ENCODE results near the gene XYLB. TPM values are rescaled to one million over a fixed set of nuclear protein-coding genes. Genes with fewer than 3 reads are reported as not detected.

XYLB gene
- polyA plus RNA-seq, 4 donors, result 4.3 to 33.0 (median 5.9) TPM

DNA sequence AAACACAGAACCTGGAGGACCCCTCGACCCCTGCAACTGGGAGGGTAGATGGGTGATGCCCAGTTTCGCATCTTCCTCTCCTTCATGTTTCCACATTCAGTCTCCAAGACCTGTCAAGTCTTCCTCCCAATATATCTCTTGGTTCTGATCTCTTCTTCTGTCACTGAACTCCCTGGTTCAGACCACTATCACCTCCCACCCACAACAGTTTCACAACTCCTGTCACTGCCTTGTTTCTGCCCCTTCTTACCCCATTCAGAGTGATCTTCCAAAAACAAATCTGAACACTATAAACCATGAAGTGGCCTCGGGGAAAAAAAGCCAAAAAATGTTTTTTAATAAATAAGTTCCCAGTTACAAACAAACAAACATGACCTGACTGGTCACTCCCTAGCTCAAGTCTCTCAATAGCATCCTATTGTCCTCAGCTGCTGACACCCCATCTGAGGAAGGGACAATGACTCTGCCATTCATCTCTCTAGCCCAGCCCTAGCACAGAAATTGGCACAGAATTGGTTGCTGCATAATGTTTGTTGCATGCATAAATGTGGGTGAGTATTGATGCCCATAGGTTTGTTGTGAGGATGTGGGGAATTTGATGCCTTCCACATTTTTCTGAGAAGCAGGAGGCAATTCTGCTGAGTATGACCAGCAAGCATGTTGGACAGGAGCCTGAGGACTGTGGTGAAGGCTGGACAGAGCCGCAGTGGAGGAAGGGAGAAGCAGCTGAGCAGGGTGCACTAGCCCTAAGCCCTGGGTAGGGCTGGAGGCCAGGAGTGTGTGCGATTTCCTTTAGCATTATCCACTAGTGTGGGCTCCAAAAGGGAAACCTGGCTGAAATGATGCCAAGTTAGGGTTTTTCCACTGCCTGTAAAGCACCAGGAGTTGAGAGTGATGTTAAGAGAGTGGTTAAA is 12.2 kb upstream of the XYLB start:
- Histone ChIP-seq H3K4me3 (ENCODE audit: low read depth in 1 of 3, low read length in 3 of 3) (no peak overlapping the region), H3K4me1 (ENCODE audit: control insufficient read depth in 3 of 3, insufficient read depth in 2 of 3, low read depth in 1 of 3, low read length in 2 of 3) (no peaks in the 10 kb centered on the region), H3K27ac (ENCODE audit: low read depth in 1 of 3, low read length in 2 of 3) (no peak overlapping the region), H3K36me3 (ENCODE audit: control insufficient read depth in 3 of 3, insufficient read depth in 2 of 3, low read depth in 1 of 3, low read length in 3 of 3) (no peaks in the 10 kb centered on the region), H3K9me3 (ENCODE audit: control insufficient read depth in 2 of 2, insufficient read depth in 1 of 2, low read depth in 1 of 2, low read length in 1 of 2) (no peaks in the 10 kb centered on the region), H3K27me3 (ENCODE audit: control insufficient read depth in 3 of 3, insufficient read depth in 3 of 3, low read length in 3 of 3) (no peaks in the 10 kb centered on the region)
- WGBS, 3 donors, result 70 to 82% (median 80%) methylated on average over 5 of the region's 5 CpGs
- no peak for FAIRE-seq
- DNase-seq, result no peak

DNA sequence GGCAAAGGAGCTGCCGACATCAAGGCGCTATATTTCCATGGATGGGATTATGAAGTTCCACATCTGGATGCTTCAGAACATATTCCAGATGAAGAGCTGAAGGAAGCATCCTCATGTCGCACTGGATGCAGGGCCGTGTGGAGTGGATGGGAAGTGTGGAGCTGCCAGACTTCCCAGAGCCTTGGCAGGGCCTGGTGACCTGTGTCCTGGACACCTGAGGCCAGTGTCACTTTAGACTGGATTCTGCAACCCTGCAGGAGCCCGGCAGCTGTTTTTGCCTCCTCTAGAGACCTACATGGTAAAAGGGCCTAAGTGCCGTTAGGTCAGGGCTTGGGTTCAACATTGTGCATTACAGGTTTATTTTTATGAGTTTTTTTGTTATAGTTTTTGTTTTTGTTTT is 11.3 kb upstream of the XYLB start:
- Histone ChIP-seq H3K4me3 (ENCODE audit: low read depth in 1 of 3, low read length in 3 of 3) (no peak overlapping the region), H3K27me3 (ENCODE audit: control insufficient read depth in 3 of 3, insufficient read depth in 3 of 3, low read length in 3 of 3) (no peaks in the 10 kb centered on the region), H3K27ac (ENCODE audit: low read depth in 1 of 3, low read length in 2 of 3) (no peak overlapping the region), H3K9me3 (ENCODE audit: control insufficient read depth in 2 of 2, insufficient read depth in 1 of 2, low read depth in 1 of 2, low read length in 1 of 2) (no peaks in the 10 kb centered on the region), H3K4me1 (ENCODE audit: control insufficient read depth in 3 of 3, insufficient read depth in 2 of 3, low read depth in 1 of 3, low read length in 2 of 3) (no peaks in the 10 kb centered on the region), H3K36me3 (ENCODE audit: control insufficient read depth in 3 of 3, insufficient read depth in 2 of 3, low read depth in 1 of 3, low read length in 3 of 3) (no peaks in the 10 kb centered on the region)
- FAIRE-seq (no peak), DNase-seq (no peak)
- 84 to 86% (median 86%) methylated on average over 6 of the region's 6 CpGs for WGBS, 3 donors

DNA sequence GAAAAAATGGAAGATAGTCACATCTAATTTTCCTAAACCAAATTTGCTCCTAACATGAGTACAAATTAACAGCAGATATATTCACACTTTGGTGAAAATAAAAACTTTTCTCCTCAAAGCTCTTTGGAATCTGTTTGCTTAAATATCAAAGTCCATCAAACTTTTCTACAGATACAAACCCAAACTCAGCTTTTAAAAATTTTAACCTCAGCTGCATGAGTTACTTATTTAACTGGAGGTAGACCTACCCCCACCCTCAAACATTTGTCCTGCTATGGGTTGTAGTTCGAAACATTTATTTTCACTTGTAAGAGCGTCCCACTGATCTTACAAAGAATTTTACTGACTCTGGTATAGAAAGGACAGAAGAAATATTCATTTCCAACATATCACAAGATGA is 8.9 kb upstream of the XYLB start:
- FAIRE-seq, result no peak
- 88 to 93% (median 90%) methylated on average over 2 of the region's 2 CpGs for WGBS, 3 donors

DNA sequence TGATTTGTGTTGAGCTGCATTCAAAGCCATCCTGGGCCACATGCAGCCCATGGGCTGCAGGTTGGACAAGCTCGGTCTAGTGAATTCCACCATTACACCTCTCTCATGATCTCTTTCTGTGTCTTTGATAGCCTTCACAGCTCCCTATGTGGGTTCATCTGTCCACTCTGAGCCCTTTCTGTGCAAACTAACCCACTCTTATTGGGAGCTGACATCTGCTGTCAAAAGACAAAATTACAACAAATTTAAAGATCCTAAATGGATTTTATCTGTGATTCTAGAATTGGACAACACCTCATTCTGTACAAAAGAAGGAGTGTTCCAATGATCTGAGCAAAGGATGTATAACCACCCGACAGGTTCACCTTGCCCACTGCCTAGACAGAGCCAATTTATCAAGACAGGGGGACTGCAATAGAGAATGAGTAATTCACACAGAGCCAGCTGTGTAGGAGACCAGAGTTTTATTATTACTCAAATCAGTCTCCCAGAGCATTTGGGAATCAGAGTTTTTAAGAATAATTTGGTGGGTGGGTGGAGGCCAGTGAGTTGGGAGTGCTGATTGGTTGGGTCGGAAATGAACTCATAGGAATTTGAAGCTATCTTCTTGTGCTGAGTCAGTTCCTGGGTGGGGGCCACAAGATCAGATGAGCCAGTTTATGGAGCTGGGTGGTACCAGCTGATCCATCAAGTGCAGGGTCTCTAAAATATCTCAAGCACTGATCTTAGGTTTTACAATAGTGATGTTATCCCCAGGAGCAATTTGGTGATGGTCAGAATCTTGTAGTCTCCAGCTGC is 2.6 kb upstream of the XYLB start:
- no peak for DNase-seq
- Histone ChIP-seq H3K27me3 (ENCODE audit: control insufficient read depth in 3 of 3, insufficient read depth in 3 of 3, low read length in 3 of 3) (no peaks in the 10 kb centered on the region), H3K4me3 (ENCODE audit: low read depth in 1 of 3, low read length in 3 of 3) (no peak overlapping the region), H3K36me3 (ENCODE audit: control insufficient read depth in 3 of 3, insufficient read depth in 2 of 3, low read depth in 1 of 3, low read length in 3 of 3) (peaks cover 0 to 14% (median 0%) of the 10 kb centered on the region in 3 donors), H3K4me1 (ENCODE audit: control insufficient read depth in 3 of 3, insufficient read depth in 2 of 3, low read depth in 1 of 3, low read length in 2 of 3) (peaks cover under 1 to 3% (median 2%) of the 10 kb centered on the region in 3 donors), H3K27ac (ENCODE audit: low read depth in 1 of 3, low read length in 2 of 3) (no peak overlapping the region), H3K9me3 (ENCODE audit: control insufficient read depth in 2 of 2, insufficient read depth in 1 of 2, low read depth in 1 of 2, low read length in 1 of 2) (peaks cover 0 to 4% of the 10 kb centered on the region in 2 donors)
- no peak for FAIRE-seq
- WGBS, 3 donors, result 90 to 98% (median 90%) methylated on average over 3 of the region's 3 CpGs

More for the DNA sequence above, 8.9 kb upstream of the XYLB start:
- Histone ChIP-seq H3K27me3 (ENCODE audit: control insufficient read depth in 3 of 3, insufficient read depth in 3 of 3, low read length in 3 of 3) (no peaks in the 10 kb centered on the region), H3K36me3 (ENCODE audit: control insufficient read depth in 3 of 3, insufficient read depth in 2 of 3, low read depth in 1 of 3, low read length in 3 of 3) (no peaks in the 10 kb centered on the region), H3K4me1 (ENCODE audit: control insufficient read depth in 3 of 3, insufficient read depth in 2 of 3, low read depth in 1 of 3, low read length in 2 of 3) (no peaks in the 10 kb centered on the region), H3K27ac (ENCODE audit: low read depth in 1 of 3, low read length in 2 of 3) (no peak overlapping the region), H3K4me3 (ENCODE audit: low read depth in 1 of 3, low read length in 3 of 3) (no peak overlapping the region), H3K9me3 (ENCODE audit: control insufficient read depth in 2 of 2, insufficient read depth in 1 of 2, low read depth in 1 of 2, low read length in 1 of 2) (no peaks in the 10 kb centered on the region)
- no peak for DNase-seq

DNA sequence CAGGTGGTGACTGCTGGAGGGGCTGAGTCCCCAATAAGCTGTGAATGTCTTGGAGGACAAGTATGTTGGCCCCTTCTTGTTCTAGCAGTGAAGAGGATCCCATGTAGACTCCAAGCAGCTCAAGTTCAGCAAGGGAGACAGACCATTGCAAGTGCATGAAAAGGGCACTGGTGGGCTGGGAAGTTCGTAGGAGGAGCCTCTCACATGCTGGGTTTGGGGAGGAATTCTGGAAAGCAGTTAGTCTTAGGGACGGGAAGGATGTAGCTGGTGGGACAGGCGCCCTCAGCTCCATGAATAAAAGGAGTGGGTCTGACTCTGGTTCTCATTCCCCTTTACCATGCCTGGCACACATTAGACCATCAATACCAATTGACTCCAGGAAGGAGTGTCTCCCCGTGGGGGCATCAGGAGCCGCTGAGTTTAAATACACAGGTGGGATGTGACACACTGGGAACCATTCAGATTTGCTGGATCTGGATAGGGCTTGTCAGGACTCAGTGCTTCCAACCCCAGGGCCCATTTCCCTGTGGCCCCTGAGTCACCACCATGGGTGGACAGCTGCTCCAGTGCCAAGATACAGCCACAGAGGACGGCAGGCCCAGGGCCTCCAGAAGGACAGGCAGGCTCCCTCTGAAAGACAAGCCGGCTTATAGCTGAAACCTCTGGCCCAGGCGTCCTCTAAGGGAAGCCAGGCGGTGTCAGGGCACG is 552 bp upstream of the XYLB start:
- Histone ChIP-seq H3K27me3 (ENCODE audit: control insufficient read depth in 3 of 3, insufficient read depth in 3 of 3, low read length in 3 of 3) (no peaks in the 10 kb centered on the region), H3K36me3 (ENCODE audit: control insufficient read depth in 3 of 3, insufficient read depth in 2 of 3, low read depth in 1 of 3, low read length in 3 of 3) (peaks cover 0 to 19% (median 0%) of the 10 kb centered on the region in 3 donors), H3K4me3 (ENCODE audit: low read depth in 1 of 3, low read length in 3 of 3) (peak overlapping the region in 1 of 3 donors; percentile 59), H3K9me3 (ENCODE audit: control insufficient read depth in 2 of 2, insufficient read depth in 1 of 2, low read depth in 1 of 2, low read length in 1 of 2) (peaks cover 0 to 4% of the 10 kb centered on the region in 2 donors), H3K4me1 (ENCODE audit: control insufficient read depth in 3 of 3, insufficient read depth in 2 of 3, low read depth in 1 of 3, low read length in 2 of 3) (peaks cover 2 to 3% (median 3%) of the 10 kb centered on the region in 3 donors), H3K27ac (ENCODE audit: low read depth in 1 of 3, low read length in 2 of 3) (peak overlapping the region; percentile 21 to 34 (median 21))
- FAIRE-seq (no peak), DNase-seq (no peak)
- WGBS, 3 donors, result 42 to 52% (median 43%) methylated on average over 9 to 10 of the region's 10 CpGs

DNA sequence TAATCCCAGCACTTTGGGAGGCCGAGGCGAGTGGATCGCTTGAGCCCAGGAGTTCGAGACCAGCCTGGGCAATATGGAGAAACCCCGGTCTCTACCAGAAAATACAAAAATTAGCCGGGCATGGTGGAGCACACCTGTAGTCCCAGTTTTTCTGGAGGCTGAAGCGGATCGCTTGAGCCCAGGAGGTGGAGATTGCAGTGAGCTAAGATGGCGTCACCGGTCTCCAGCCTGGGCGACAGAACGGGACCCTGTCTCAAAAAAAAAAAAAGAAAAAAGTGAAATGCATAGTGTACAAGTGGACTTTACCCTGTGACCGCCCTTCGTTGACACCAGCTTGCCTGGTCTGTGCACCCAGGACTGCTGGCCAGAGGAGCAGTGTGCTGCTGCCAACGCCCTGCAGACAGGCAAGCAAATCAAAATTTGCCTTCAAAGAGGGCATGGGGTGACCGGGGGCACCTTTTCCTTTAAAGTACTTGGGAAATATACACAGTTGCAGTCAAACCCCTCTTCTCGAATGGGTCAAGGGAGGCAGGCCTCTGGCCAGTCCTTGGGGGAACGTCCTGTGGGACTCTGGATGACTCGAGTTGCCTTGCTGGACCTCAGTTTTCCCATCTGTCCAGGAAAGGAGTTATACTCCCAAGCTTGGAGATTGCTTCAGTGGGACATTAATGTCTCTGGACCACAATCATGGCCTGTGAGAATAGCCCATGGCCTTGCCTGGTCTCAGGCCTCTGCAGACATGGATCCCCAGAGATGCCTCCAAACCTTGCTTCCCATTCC is 1.0 kb downstream of the XYLB start:
- peak; percentile 68 to 69 for DNase-seq
- peak overlapping the region; percentile 60 to 73 (median 62) for H3K27ac ChIP-seq (ENCODE audit: low read depth in 1 of 3, low read length in 2 of 3)
- no peak for FAIRE-seq

DNA sequence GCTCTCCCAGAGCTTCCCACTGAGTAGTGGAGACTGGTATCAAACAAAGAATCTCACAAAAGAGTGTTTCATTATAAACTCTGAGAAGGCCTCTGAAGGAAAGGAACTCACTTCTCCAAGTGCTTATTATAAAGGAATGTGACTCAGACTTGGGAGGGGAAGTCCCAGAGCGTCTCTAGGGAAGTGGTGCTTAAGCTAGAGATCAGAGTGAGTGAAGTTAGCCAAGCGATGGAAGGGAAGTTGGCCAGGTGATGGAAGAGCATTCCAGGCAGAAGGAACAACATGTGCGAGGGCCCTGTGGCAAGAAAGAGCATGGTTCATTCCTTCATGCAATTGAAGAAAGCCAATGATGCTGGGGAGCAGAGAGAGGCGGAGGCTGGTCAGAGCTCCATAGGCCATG is 2.3 kb downstream of the XYLB start:
- Histone ChIP-seq H3K27me3 (ENCODE audit: control insufficient read depth in 3 of 3, insufficient read depth in 3 of 3, low read length in 3 of 3) (no peaks in the 10 kb centered on the region), H3K27ac (ENCODE audit: low read depth in 1 of 3, low read length in 2 of 3) (no peak overlapping the region), H3K4me1 (ENCODE audit: control insufficient read depth in 3 of 3, insufficient read depth in 2 of 3, low read depth in 1 of 3, low read length in 2 of 3) (peaks cover 2 to 3% (median 3%) of the 10 kb centered on the region in 3 donors), H3K4me3 (ENCODE audit: low read depth in 1 of 3, low read length in 3 of 3) (no peak overlapping the region), H3K36me3 (ENCODE audit: control insufficient read depth in 3 of 3, insufficient read depth in 2 of 3, low read depth in 1 of 3, low read length in 3 of 3) (peaks cover 0 to 29% (median 0%) of the 10 kb centered on the region in 3 donors), H3K9me3 (ENCODE audit: control insufficient read depth in 2 of 2, insufficient read depth in 1 of 2, low read depth in 1 of 2, low read length in 1 of 2) (peaks cover 0 to 4% of the 10 kb centered on the region in 2 donors)
- DNase-seq (no peak), FAIRE-seq (no peak)
- 75 to 86% (median 79%) methylated on average over 4 of the region's 4 CpGs for WGBS, 3 donors

More for the DNA sequence above, 1.0 kb downstream of the XYLB start:
- no peaks in the 10 kb centered on the region for H3K27me3 ChIP-seq (ENCODE audit: control insufficient read depth in 3 of 3, insufficient read depth in 3 of 3, low read length in 3 of 3)
- peaks cover 0 to 4% of the 10 kb centered on the region in 2 donors for H3K9me3 ChIP-seq (ENCODE audit: control insufficient read depth in 2 of 2, insufficient read depth in 1 of 2, low read depth in 1 of 2, low read length in 1 of 2)
- H3K36me3 ChIP-seq (ENCODE audit: control insufficient read depth in 3 of 3, insufficient read depth in 2 of 3, low read depth in 1 of 3, low read length in 3 of 3), result peaks cover 0 to 25% (median 0%) of the 10 kb centered on the region in 3 donors
- H3K4me3 ChIP-seq (ENCODE audit: low read depth in 1 of 3, low read length in 3 of 3), result peak overlapping the region; percentile 53 to 63 (median 59)
- peaks cover 2 to 3% (median 3%) of the 10 kb centered on the region in 3 donors for H3K4me1 ChIP-seq (ENCODE audit: control insufficient read depth in 3 of 3, insufficient read depth in 2 of 3, low read depth in 1 of 3, low read length in 2 of 3)
- 23 to 65% (median 37%) methylated on average over 19 of the region's 19 CpGs for WGBS, 3 donors
